ENCODE results near the gene LRRC19.

The LRRC19 gene

DNA sequence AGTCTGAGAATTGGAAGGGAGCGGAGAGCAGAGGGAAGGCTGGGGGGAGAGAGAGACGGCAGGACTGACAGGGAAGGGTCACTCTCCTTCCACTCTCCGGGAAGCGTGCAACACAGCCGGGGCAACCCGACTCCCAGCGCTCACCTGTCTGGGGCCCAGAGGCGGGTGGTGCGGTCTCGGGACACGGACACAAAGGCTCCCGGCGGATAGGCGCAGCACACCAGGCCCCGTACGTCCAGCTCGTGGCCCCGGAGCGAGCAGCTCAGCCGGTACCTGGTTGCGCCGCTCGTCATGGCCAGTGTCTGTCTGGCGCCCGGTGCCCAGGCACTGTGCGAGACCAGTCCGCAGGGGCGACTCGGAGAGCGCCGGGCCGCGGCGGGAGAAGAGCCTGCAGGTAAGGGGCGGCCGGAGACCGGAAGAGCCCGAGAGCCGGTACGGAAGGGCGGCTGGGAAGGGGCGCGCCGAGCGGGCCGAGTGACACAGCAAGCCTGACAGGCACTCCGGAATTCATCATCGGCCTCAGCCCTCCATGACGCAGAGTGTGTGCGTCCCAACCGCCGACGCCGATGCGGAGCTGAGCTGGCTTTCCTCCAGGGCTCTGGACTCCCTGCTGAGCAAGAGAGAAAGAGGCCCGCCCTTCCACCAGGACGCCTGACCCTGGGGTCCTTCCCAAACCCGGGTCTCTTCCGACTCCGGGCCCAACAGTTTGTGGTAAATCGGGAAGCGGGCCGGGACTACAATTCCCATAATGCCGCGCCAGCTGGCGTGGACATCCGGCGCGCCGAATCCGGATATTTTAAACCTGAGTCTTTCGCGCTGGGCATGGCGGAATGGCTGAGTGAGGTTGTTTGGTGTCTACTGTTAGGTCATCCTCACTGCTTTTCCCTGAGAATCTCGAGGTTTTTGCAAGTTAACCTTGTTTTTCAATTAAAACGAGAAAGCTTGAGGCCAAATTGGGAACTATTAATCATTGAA, 58.4 kb downstream of the LRRC19 start, which contains the start of gene PLAA:
Gene PLAA, minus strand, starts transcription at position 490 of the 975 bp plus-strand sequence. Its CDS starts 197 bp downstream, at position 293.
- TF ChIP-seq, protein P1, sequence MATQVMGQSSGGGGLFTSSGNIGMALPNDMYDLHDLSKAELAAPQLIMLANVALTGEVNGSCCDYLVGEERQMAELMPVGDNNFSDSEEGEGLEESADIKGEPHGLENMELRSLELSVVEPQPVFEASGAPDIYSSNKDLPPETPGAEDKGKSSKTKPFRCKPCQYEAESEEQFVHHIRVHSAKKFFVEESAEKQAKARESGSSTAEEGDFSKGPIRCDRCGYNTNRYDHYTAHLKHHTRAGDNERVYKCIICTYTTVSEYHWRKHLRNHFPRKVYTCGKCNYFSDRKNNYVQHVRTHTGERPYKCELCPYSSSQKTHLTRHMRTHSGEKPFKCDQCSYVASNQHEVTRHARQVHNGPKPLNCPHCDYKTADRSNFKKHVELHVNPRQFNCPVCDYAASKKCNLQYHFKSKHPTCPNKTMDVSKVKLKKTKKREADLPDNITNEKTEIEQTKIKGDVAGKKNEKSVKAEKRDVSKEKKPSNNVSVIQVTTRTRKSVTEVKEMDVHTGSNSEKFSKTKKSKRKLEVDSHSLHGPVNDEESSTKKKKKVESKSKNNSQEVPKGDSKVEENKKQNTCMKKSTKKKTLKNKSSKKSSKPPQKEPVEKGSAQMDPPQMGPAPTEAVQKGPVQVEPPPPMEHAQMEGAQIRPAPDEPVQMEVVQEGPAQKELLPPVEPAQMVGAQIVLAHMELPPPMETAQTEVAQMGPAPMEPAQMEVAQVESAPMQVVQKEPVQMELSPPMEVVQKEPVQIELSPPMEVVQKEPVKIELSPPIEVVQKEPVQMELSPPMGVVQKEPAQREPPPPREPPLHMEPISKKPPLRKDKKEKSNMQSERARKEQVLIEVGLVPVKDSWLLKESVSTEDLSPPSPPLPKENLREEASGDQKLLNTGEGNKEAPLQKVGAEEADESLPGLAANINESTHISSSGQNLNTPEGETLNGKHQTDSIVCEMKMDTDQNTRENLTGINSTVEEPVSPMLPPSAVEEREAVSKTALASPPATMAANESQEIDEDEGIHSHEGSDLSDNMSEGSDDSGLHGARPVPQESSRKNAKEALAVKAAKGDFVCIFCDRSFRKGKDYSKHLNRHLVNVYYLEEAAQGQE (IDR thresholded peaks at IDR 0.05; ENCODE audit: insufficient read depth in 1 of 2, low read depth in 2 of 2, low read length in 2 of 2): no peak; a peak in 1 of 4 replicates
- TF ChIP-seq SIN3A (IDR thresholded peaks at IDR 0.05; ENCODE audit: borderline replicate concordance, insufficient read depth, low read length) (peak; percentile 17; the same call in 1 of the 2 replicates), FOXP2 (optimal IDR thresholded peaks at IDR 0.05; ENCODE audit: borderline replicate concordance, extremely low read depth, extremely low read length, insufficient read depth) (peak; percentile 15), TAF1 (IDR thresholded peaks at IDR 0.05; ENCODE audit: borderline replicate concordance, insufficient read depth, low read length) (peak; percentile 70; the same call in 1 of the 2 replicates), POLR2AphosphoS5 (IDR thresholded peaks at IDR 0.05; ENCODE audit: low read depth, low read length) (peak; percentile 72)

DNA sequence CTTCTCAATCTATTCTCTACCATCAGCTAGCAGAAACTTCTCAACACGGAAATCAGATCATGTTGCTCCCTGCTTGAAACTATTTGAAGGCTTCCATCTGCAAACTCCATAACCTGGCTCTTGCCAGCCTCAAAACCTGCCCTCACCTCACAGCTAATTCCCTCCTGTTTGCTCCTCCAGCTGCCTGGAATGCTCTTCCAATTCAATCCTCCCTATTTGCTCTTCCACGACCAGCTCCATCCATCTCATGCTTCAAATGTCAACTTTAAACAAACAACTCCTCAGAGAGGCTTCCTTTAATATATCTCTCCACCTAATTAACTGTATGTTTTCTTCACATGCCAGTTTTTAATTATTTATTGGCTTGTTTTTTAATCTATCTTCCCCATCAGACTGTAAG, 59.9 kb downstream of the LRRC19 start:
- TF ChIP-seq FOXP2 (optimal IDR thresholded peaks at IDR 0.05; ENCODE audit: borderline replicate concordance, extremely low read depth, extremely low read length, insufficient read depth): no peak
- no peak for TF ChIP-seq TAF1 (IDR thresholded peaks at IDR 0.05; ENCODE audit: borderline replicate concordance, insufficient read depth, low read length)
- TF ChIP-seq SIN3A (IDR thresholded peaks at IDR 0.05; ENCODE audit: borderline replicate concordance, insufficient read depth, low read length): no peak
- TF ChIP-seq POLR2AphosphoS5 (IDR thresholded peaks at IDR 0.05; ENCODE audit: low read depth, low read length): no peak
- TF ChIP-seq, protein P1 (IDR thresholded peaks at IDR 0.05; ENCODE audit: insufficient read depth in 1 of 2, low read depth in 2 of 2, low read length in 2 of 2): no peak
